Measurements from ENCODE around the gene CABP1. TPM values are rescaled to one million over a fixed set of nuclear protein-coding genes. Genes with fewer than 3 reads are reported as not detected.

The CABP1 gene
- polyA plus RNA-seq, 1 donor (not counting 4 experiments of a cell fraction or from before 2014, with no cell fraction given) = 0.04 TPM

- Histone ChIP-seq H2AFZ (ENCODE audit: control insufficient read depth, low read length) (no peak overlapping the region), H3K9ac (ENCODE audit: control insufficient read depth, extremely low read depth, insufficient read depth, low read length) (no peak overlapping the region), H3K4me1 (ENCODE audit: control insufficient read depth, extremely low read depth, insufficient read depth, low read length) (peaks cover 13% of the 10 kb centered on the region), H4K20me1 (ENCODE audit: control insufficient read depth, extremely low read depth, insufficient read depth, low read length) (no peaks in the 10 kb centered on the region), H3K79me2 (ENCODE audit: control insufficient read depth, insufficient read depth, low read length) (peaks cover 15% of the 10 kb centered on the region), H3K4me2 (ENCODE audit: control insufficient read depth, extremely low read depth, insufficient read depth, low read depth, low read length) (no peak overlapping the region), H3K9me1 (ENCODE audit: control insufficient read depth, extremely low read depth, insufficient read depth, low read length) (no peaks in the 10 kb centered on the region), H3K27ac (ENCODE audit: control insufficient read depth, insufficient read depth, low read length) (no peak overlapping the region), H3K4me3 (ENCODE audit: control insufficient read depth in 2 of 3, extremely low read depth in 1 of 3, insufficient read depth in 2 of 3, low read depth in 1 of 3, low read length in 3 of 3) (no peak overlapping the region), H3K9me3 (ENCODE audit: control insufficient read depth, low read depth, low read length) (no peaks in the 10 kb centered on the region), H3K36me3 (ENCODE audit: control insufficient read depth in 2 of 2, extremely low read depth in 1 of 2, insufficient read depth in 2 of 2, low read length in 2 of 2) (peaks cover 3 to 7% of the 10 kb centered on the region in 2 experiments), H3K27me3 (ENCODE audit: control insufficient read depth, extremely low read depth, insufficient read depth, low read length) (no peaks in the 10 kb centered on the region)
- no peak for DNase-seq (ENCODE audit: low read depth, low spot score)
- dilution Hi-C loops (cut with MboI; ENCODE audit: extremely low pct_ligation_motif_present, low sequenced_read_pairs) = no loop called here
- TF ChIP-seq EZH2 (IDR thresholded peaks at IDR 0.05; ENCODE audit: low read length) = no peak
- TF ChIP-seq, protein P1, sequence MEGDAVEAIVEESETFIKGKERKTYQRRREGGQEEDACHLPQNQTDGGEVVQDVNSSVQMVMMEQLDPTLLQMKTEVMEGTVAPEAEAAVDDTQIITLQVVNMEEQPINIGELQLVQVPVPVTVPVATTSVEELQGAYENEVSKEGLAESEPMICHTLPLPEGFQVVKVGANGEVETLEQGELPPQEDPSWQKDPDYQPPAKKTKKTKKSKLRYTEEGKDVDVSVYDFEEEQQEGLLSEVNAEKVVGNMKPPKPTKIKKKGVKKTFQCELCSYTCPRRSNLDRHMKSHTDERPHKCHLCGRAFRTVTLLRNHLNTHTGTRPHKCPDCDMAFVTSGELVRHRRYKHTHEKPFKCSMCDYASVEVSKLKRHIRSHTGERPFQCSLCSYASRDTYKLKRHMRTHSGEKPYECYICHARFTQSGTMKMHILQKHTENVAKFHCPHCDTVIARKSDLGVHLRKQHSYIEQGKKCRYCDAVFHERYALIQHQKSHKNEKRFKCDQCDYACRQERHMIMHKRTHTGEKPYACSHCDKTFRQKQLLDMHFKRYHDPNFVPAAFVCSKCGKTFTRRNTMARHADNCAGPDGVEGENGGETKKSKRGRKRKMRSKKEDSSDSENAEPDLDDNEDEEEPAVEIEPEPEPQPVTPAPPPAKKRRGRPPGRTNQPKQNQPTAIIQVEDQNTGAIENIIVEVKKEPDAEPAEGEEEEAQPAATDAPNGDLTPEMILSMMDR (optimal IDR thresholded peaks at IDR 0.05 in 1 of 3, IDR thresholded peaks at IDR 0.05 in 1 of 3, conservative IDR thresholded peaks at IDR 0.05 in 1 of 3; ENCODE audit: extremely low read depth in 1 of 3, insufficient read depth in 2 of 3, low read length in 3 of 3) = no peak
- no peak for FAIRE-seq
Observed at GRCh38 chr12:120708651-120709050, 68.2 kb downstream of the CABP1 start.

DNA sequence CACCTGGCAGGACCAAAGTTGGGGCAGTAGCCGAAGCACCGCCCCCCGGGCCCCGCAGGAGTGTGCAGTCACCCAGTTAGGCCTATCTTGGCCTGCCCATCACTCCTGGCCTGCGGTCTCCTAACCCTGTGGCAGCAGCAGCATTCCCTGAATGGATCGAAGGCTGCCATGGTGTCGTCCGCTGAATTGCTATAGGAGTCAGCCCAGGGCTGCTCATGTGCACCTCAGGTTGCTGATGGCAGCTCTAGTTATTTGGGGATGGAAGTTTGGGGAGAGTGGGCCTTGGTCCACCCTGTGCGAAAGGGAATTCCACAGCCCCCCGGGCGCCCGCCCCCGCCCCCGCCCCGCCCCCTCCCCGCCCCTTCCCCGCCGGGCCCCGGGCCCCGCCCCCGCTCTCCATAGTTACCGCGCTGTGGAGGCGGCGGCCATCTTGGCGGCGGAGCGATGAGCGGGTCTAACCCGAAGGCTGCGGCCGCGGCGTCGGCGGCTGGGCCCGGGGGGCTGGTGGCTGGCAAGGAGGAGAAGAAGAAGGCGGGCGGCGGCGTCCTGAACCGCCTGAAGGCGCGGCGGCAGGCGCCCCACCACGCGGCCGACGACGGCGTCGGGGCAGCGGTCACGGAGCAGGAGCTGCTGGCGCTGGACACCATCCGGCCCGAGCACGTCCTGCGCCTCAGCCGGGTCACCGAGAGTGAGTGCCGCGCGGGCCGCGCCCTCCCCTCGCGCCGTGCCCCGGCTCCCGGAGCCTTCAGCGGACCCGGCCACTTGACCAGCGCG is 69.8 kb downstream of the CABP1 start, which contains the start of gene UNC119B:
TSS of gene UNC119B (plus strand) at position 428 of the 774 bp plus-strand sequence. CDS start at position 445, 17 bp downstream.
- no peak for DNase-seq (ENCODE audit: low read depth, low spot score)
- Histone ChIP-seq H3K36me3 (ENCODE audit: control insufficient read depth in 2 of 2, extremely low read depth in 1 of 2, insufficient read depth in 2 of 2, low read length in 2 of 2) (peaks cover 8 to 15% of the 10 kb centered on the region in 2 experiments), H3K4me3 (ENCODE audit: control insufficient read depth in 2 of 3, extremely low read depth in 1 of 3, insufficient read depth in 2 of 3, low read depth in 1 of 3, low read length in 3 of 3) (peak within 1 kb of the TSS; percentile 78 to 86 (median 85)), H3K4me2 (ENCODE audit: control insufficient read depth, extremely low read depth, insufficient read depth, low read depth, low read length) (peak within 1 kb of the TSS; percentile 92), H3K27me3 (ENCODE audit: control insufficient read depth, extremely low read depth, insufficient read depth, low read length) (no peaks in the 10 kb centered on the region), H3K9me1 (ENCODE audit: control insufficient read depth, extremely low read depth, insufficient read depth, low read length) (no peaks in the 10 kb centered on the region), H3K4me1 (ENCODE audit: control insufficient read depth, extremely low read depth, insufficient read depth, low read length) (peaks cover 13% of the 10 kb centered on the region), H2AFZ (ENCODE audit: control insufficient read depth, low read length) (peak within 1 kb of the TSS; percentile 70), H3K79me2 (ENCODE audit: control insufficient read depth, insufficient read depth, low read length) (peaks cover 15% of the 10 kb centered on the region), H4K20me1 (ENCODE audit: control insufficient read depth, extremely low read depth, insufficient read depth, low read length) (no peaks in the 10 kb centered on the region), H3K9ac (ENCODE audit: control insufficient read depth, extremely low read depth, insufficient read depth, low read length) (peak within 1 kb of the TSS; percentile 90), H3K27ac (ENCODE audit: control insufficient read depth, insufficient read depth, low read length) (peak within 1 kb of the TSS; percentile 70), H3K9me3 (ENCODE audit: control insufficient read depth, low read depth, low read length) (no peaks in the 10 kb centered on the region)
- dilution Hi-C loops (cut with MboI; ENCODE audit: extremely low pct_ligation_motif_present, low sequenced_read_pairs) = no loop called here
- no peak for FAIRE-seq
- TF ChIP-seq EZH2 (IDR thresholded peaks at IDR 0.05; ENCODE audit: low read length) = no peak
- TF ChIP-seq, protein P1 (optimal IDR thresholded peaks at IDR 0.05 in 1 of 3, IDR thresholded peaks at IDR 0.05 in 1 of 3, conservative IDR thresholded peaks at IDR 0.05 in 1 of 3; ENCODE audit: extremely low read depth in 1 of 3, insufficient read depth in 2 of 3, low read length in 3 of 3) = no peak
